Prostate gland (tissue), 2 donors: ENCODE results near the gene SRP14. TPM values are rescaled to one million over a fixed set of nuclear protein-coding genes. Genes with fewer than 3 reads are reported as not detected.

Source experiments
- DNase-seq: peaks from one replicate; pipeline ENCODE4 v3.0.0-alpha.2; 2019; ENCODE audit warnings: low spot score
- H3K27ac ChIP-seq, 2 donors: fragments of 200-600 bp; sonication (generic); 2 replicates each; pipeline ENCODE4 v1.5.1; 2017 to 2019
- H3K27me3 ChIP-seq: fragments of 200-600 bp; sonication (generic); replicated peaks from 2 replicates; pipeline ENCODE4 v1.5.1; 2019; ENCODE audit not compliant: insufficient read depth
- H3K36me3 ChIP-seq, 2 donors: fragments of 200-600 bp; sonication (generic); 1 replicate in 1 of 2; 2 replicates in 1 of 2; pipeline versions ENCODE4 v1.5.1 to v1.8.1; 2017 to 2019
- H3K4me1 ChIP-seq: fragments of 200-600 bp; sonication (generic); replicated peaks from 2 replicates; pipeline ENCODE4 v1.5.1; 2019
- H3K4me3 ChIP-seq, 2 donors: fragments of 200-600 bp; sonication (generic); 2 replicates each; pipeline ENCODE4 v1.5.1; 2017 to 2019
- H3K9me3 ChIP-seq: fragments of 200-600 bp; sonication (generic); 2 replicates; pipeline ENCODE4 v1.5.1; 2017
- CTCF ChIP-seq, 4 experiments: fragments of 200-600 bp in 2 of 4; fragments of 450-650 bp in 2 of 4; sonication (generic) in 2 of 4; IDR thresholded peaks; 1 replicate in 3 of 4; 2 replicates in 1 of 4; pipeline ENCODE4 v1.5.1; 2016 to 2019; ENCODE audit warnings: antibody characterized with exemption in 4 of 4, mild to moderate bottlenecking in 2 of 4, moderate library complexity in 2 of 4
- POLR2A ChIP-seq: fragments of 450-650 bp; IDR thresholded peaks from one replicate; pipeline ENCODE4 v1.6.1; 2016; ENCODE audit warnings: antibody characterized with exemption, mild to moderate bottlenecking
- POLR2AphosphoS5 ChIP-seq: sonication (generic); formaldehyde crosslinking; IDR thresholded peaks from one replicate; pipeline ENCODE4 v1.6.1; 2017; ENCODE audit warnings: antibody characterized with exemption
- WGBS: methylation state at CpG from one replicate; pipeline ENCODE4 v1.1.5; 2018; 5-methylcytosine and 5-hydroxymethylcytosine counted together
- intact Hi-C: fragments of 100-400 bp; cut with DNase I; formaldehyde crosslinking; loops from one replicate; pipeline ENCODE4 v1.14.2; 2022
- total RNA-seq, 2 donors: library from RNA; depleted of rRNA; stranded (reverse); fragments of >200 nt; gene quantifications; one replicate each; pipeline ENCODE4 v1.1.0, GENCODE V29; 2016

SRP14 gene
- total RNA-seq, 2 donors from 2014 or later, result 366 to 428 TPM

- H3K27me3 ChIP-seq, result no peaks in the 10 kb centered on the region
Observed at GRCh38 chr15:40072216-40072990, 33.4 kb upstream of the SRP14 start.

GRCh38 chr15:40070608-40071218, 31.7 kb upstream of the SRP14 start:
- H3K27ac ChIP-seq, result no peak overlapping the region
- H3K27me3 ChIP-seq, result no peaks in the 10 kb centered on the region
- DNase-seq, result no peak
- 97% methylated on average over 8 of the region's 8 CpGs for WGBS
- no peaks in the 10 kb centered on the region for H3K9me3 ChIP-seq
- no peak overlapping the region for H3K4me3 ChIP-seq
- intact Hi-C loops, result no loop called here
- no peak for TF ChIP-seq CTCF (IDR thresholded peaks at IDR 0.05)
- H3K4me1 ChIP-seq, result peaks cover 14% of the 10 kb centered on the region
- H3K36me3 ChIP-seq, result no peaks in the 10 kb centered on the region

More at GRCh38 chr15:40072216-40072990, 33.4 kb upstream of the SRP14 start:
- 71% methylated on average over 34 of the region's 34 CpGs for WGBS
- TF ChIP-seq CTCF (IDR thresholded peaks at IDR 0.05) (no peak), POLR2AphosphoS5 (no peak), POLR2A (no peak)
- Histone ChIP-seq H3K4me3 (no peak overlapping the region), H3K36me3 (no peaks in the 10 kb centered on the region), H3K4me1 (peaks cover 14% of the 10 kb centered on the region), H3K27ac (no peak overlapping the region), H3K9me3 (no peaks in the 10 kb centered on the region)
- no peak for DNase-seq
- intact Hi-C loops, result no loop called here

GRCh38 chr15:40070166-40070557, 31.2 kb upstream of the SRP14 start:
- intact Hi-C loops, result no loop called here
- no peaks in the 10 kb centered on the region for H3K27me3 ChIP-seq
- no peak overlapping the region for H3K27ac ChIP-seq
- peaks cover 14% of the 10 kb centered on the region for H3K4me1 ChIP-seq
- WGBS, result 93% methylated on average over 5 of the region's 5 CpGs
- no peaks in the 10 kb centered on the region for H3K9me3 ChIP-seq
- H3K36me3 ChIP-seq, result no peaks in the 10 kb centered on the region
- DNase-seq, result no peak
- no peak overlapping the region for H3K4me3 ChIP-seq
- TF ChIP-seq POLR2A (no peak), CTCF (IDR thresholded peaks at IDR 0.05) (no peak), POLR2AphosphoS5 (no peak)

GRCh38 chr15:40069178-40070165, 30.5 kb upstream of the SRP14 start:
- TF ChIP-seq POLR2AphosphoS5 (peak; percentile 85), CTCF (IDR thresholded peaks at IDR 0.05) (no peak), POLR2A (no peak)
- Histone ChIP-seq H3K4me1 (peaks cover 14% of the 10 kb centered on the region), H3K27ac (peak overlapping the region; percentile 50 to 68), H3K36me3 (no peaks in the 10 kb centered on the region), H3K9me3 (no peaks in the 10 kb centered on the region), H3K27me3 (no peaks in the 10 kb centered on the region), H3K4me3 (no peak overlapping the region)
- WGBS, result 51% methylated on average over 17 of the region's 32 CpGs
- intact Hi-C loops, result no loop called here
- peak; percentile 95 for DNase-seq
